HCEC 1CT (cell line): ENCODE results near the gene SEMA3F.

Source experiments
- DNase-seq: peaks from one replicate; pipeline ENCODE4 v3.0.0-alpha.2; 2017

The SEMA3F gene

DNA sequence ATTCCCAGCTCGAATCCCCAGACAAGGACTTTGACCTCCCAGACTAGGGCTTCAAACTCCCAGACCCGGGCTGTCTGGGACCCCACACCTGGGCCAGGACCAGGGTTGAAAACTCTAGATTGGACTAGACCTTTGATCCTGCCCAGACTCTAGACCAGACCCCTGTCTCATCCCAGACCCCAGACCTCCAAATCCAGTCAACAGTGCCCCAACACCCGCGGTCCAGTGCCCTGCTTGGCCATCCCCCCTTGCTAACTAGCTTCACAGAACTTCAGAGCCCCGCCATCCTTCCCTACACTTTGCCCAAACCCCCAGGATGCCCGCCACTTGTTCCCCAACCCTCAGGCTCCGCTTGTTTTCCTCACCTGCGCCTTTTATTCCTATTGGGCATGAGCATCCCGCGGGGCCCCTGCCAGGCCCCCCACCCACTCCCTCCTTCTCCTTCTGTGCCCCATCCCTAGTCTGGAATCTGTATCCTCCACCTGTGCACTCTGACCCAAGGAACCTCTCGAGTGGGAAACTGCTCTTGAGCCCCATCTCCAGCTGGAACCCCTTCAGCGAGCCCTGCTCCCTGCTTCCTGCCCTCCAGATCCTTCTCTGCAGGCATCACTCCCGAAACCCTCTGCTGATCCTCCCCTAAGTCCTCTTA lies 81.5 kb downstream of the SEMA3F start:
- no peak for DNase-seq

- peak; percentile 45 for DNase-seq
Observed at GRCh38 chr3:50237133-50237651, 82.1 kb downstream of the SEMA3F start.

GRCh38 chr3:50237754-50238548 lies 82.8 kb downstream of the SEMA3F start:
- peak; percentile 83 for DNase-seq

GRCh38 chr3:50238549-50239026 lies 83.5 kb downstream of the SEMA3F start:
- no peak for DNase-seq
